Measurements from ENCODE around the gene PPP1R15A. TPM values are rescaled to one million over a fixed set of nuclear protein-coding genes. Genes with fewer than 3 reads are reported as not detected.

PPP1R15A gene
- total and polyA plus RNA-seq, 2 experiments from 2014 or later = 14.0 to 15.8 TPM

DNA sequence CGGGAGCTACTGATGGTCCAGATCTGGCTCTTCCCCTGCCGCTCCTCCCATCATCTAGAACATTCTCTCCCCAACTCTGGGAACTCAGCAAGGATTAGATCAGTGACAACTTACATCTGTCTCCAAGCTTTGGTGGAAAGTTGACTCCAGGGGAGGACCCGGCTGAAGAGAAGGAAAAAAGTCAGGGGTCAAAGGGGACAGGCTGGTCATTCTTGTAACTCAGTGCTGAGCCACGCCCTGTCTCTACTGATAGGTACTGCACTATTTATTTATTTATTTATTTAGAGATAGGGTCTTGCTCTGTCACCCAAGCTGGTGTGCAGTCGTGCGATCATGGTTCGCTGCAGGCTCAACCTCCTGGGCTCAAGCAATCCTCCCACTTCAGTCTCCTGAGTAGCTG is 18.1 kb upstream of the PPP1R15A start:
- H4K20me1 ChIP-seq (replicated peaks; ENCODE audit: insufficient read depth) = no peaks in the 10 kb centered on the region
- no peaks in the 10 kb centered on the region for H3K27me3 ChIP-seq (ENCODE audit: insufficient read depth)
- H3K4me3 Mint-ChIP-seq = no peak overlapping the region
- H3K4me2 ChIP-seq = no peak overlapping the region
- no peak for ATAC-seq
- H3K27ac Mint-ChIP-seq = no peak overlapping the region
- no peaks in the 10 kb centered on the region; the same call in 1 of the 2 replicates for H3K36me3 ChIP-seq (ENCODE audit: insufficient read depth)
- H3K27me3 Mint-ChIP-seq (ENCODE audit: insufficient read depth, low read depth, poor library complexity) = peaks cover 10% of the 10 kb centered on the region
- H3K4me1 ChIP-seq (ENCODE audit: insufficient read depth) = peaks cover under 1% of the 10 kb centered on the region; the same call in 1 of the 2 replicates
- no peak for DNase-seq (ENCODE audit: low spot score)
- peaks cover under 1% of the 10 kb centered on the region; the same call in 1 of the 3 replicates for H3K36me3 Mint-ChIP-seq (ENCODE audit: low read depth)
- no peak overlapping the region for H3K4me3 ChIP-seq
- H3K9me3 Mint-ChIP-seq = no peaks in the 10 kb centered on the region
- H3K9me2 ChIP-seq (ENCODE audit: insufficient read depth) = no peaks in the 10 kb centered on the region
- no peaks in the 10 kb centered on the region for H3K79me2 ChIP-seq (replicated peaks; ENCODE audit: insufficient read depth)
- no peak overlapping the region for H3K27ac ChIP-seq (ENCODE audit: low read depth)
- peaks cover 1% of the 10 kb centered on the region for H3K4me1 Mint-ChIP-seq
- no peak overlapping the region for H2AFZ ChIP-seq
- no peaks in the 10 kb centered on the region for H3F3A ChIP-seq (replicated peaks; ENCODE audit: low read depth)
- TF ChIP-seq ZNF331 (CRISPR knock-in tag; IDR thresholded peaks at IDR 0.05; ENCODE audit: low read depth) = no peak

DNA sequence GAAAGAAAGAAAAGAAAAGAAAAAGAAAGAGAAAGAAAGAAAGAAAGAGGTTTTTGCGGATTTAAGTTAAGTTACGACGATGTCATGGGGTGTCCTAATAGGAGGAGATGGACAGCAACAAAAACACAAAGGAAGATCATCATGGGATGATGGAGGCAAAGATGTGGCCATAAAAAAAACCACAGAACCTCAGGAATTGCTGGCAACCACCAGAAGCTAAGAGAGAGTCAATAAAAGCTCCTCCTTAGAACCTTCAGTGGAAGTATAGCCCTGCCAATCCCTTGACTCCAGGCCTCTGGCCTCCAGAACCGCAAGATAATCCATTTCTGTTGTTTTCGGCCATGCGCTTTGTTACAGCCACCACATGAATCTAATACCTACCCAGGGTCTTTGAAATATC is 15.3 kb upstream of the PPP1R15A start:
- Histone ChIP-seq H3K79me2 (replicated peaks; ENCODE audit: insufficient read depth) (no peaks in the 10 kb centered on the region), H3K9me2 (ENCODE audit: insufficient read depth) (no peaks in the 10 kb centered on the region), H3K4me3 (no peak overlapping the region), H3K4me2 (no peak overlapping the region), H3K27me3 (ENCODE audit: insufficient read depth) (no peaks in the 10 kb centered on the region), H4K20me1 (replicated peaks; ENCODE audit: insufficient read depth) (no peaks in the 10 kb centered on the region), H3F3A (replicated peaks; ENCODE audit: low read depth) (no peaks in the 10 kb centered on the region), H3K27ac (ENCODE audit: low read depth) (no peak overlapping the region), H2AFZ (no peak overlapping the region), H3K4me1 (ENCODE audit: insufficient read depth) (peaks cover 8% of the 10 kb centered on the region; the same call in 1 of the 2 replicates), H3K36me3 (ENCODE audit: insufficient read depth) (no peaks in the 10 kb centered on the region; the same call in 1 of the 2 replicates)
- peaks cover 8% of the 10 kb centered on the region for H3K4me1 Mint-ChIP-seq
- peaks cover 15% of the 10 kb centered on the region for H3K27me3 Mint-ChIP-seq (ENCODE audit: insufficient read depth, low read depth, poor library complexity)
- peaks cover 7% of the 10 kb centered on the region for H3K36me3 Mint-ChIP-seq (ENCODE audit: low read depth)
- DNase-seq (ENCODE audit: low spot score) = no peak
- no peak overlapping the region for H3K27ac Mint-ChIP-seq
- no peak overlapping the region for H3K4me3 Mint-ChIP-seq
- H3K9me3 Mint-ChIP-seq = no peaks in the 10 kb centered on the region
- no peak for ATAC-seq
- TF ChIP-seq EZH2phosphoT487 (IDR thresholded peaks at IDR 0.05; ENCODE audit: unreplicated experiment) (no peak), STAT1 (IDR thresholded peaks at IDR 0.05; ENCODE audit: unreplicated experiment) (no peak), JUNB (IDR thresholded peaks at IDR 0.05; ENCODE audit: unreplicated experiment) (no peak), EZH2 (IDR thresholded peaks at IDR 0.05; ENCODE audit: low read depth, unreplicated experiment) (no peak), ZNF114 (CRISPR knock-in tag; IDR thresholded peaks at IDR 0.05) (no peak), ZNF331 (CRISPR knock-in tag; IDR thresholded peaks at IDR 0.05; ENCODE audit: low read depth) (no peak), CREB1 (CRISPR knock-in tag; IDR thresholded peaks at IDR 0.05; ENCODE audit: low read depth) (no peak), POLR2AphosphoS5 (IDR thresholded peaks at IDR 0.05; ENCODE audit: low read depth) (no peak), NANOG (IDR thresholded peaks at IDR 0.05; ENCODE audit: borderline replicate concordance) (no peak)
- TF ChIP-seq, protein P1, sequence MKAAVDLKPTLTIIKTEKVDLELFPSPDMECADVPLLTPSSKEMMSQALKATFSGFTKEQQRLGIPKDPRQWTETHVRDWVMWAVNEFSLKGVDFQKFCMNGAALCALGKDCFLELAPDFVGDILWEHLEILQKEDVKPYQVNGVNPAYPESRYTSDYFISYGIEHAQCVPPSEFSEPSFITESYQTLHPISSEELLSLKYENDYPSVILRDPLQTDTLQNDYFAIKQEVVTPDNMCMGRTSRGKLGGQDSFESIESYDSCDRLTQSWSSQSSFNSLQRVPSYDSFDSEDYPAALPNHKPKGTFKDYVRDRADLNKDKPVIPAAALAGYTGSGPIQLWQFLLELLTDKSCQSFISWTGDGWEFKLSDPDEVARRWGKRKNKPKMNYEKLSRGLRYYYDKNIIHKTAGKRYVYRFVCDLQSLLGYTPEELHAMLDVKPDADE (IDR thresholded peaks at IDR 0.05) = no peak
- TF ChIP-seq, protein P2, sequence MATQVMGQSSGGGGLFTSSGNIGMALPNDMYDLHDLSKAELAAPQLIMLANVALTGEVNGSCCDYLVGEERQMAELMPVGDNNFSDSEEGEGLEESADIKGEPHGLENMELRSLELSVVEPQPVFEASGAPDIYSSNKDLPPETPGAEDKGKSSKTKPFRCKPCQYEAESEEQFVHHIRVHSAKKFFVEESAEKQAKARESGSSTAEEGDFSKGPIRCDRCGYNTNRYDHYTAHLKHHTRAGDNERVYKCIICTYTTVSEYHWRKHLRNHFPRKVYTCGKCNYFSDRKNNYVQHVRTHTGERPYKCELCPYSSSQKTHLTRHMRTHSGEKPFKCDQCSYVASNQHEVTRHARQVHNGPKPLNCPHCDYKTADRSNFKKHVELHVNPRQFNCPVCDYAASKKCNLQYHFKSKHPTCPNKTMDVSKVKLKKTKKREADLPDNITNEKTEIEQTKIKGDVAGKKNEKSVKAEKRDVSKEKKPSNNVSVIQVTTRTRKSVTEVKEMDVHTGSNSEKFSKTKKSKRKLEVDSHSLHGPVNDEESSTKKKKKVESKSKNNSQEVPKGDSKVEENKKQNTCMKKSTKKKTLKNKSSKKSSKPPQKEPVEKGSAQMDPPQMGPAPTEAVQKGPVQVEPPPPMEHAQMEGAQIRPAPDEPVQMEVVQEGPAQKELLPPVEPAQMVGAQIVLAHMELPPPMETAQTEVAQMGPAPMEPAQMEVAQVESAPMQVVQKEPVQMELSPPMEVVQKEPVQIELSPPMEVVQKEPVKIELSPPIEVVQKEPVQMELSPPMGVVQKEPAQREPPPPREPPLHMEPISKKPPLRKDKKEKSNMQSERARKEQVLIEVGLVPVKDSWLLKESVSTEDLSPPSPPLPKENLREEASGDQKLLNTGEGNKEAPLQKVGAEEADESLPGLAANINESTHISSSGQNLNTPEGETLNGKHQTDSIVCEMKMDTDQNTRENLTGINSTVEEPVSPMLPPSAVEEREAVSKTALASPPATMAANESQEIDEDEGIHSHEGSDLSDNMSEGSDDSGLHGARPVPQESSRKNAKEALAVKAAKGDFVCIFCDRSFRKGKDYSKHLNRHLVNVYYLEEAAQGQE (IDR thresholded peaks at IDR 0.05; ENCODE audit: unreplicated experiment) = no peak
- TF ChIP-seq, protein P3, sequence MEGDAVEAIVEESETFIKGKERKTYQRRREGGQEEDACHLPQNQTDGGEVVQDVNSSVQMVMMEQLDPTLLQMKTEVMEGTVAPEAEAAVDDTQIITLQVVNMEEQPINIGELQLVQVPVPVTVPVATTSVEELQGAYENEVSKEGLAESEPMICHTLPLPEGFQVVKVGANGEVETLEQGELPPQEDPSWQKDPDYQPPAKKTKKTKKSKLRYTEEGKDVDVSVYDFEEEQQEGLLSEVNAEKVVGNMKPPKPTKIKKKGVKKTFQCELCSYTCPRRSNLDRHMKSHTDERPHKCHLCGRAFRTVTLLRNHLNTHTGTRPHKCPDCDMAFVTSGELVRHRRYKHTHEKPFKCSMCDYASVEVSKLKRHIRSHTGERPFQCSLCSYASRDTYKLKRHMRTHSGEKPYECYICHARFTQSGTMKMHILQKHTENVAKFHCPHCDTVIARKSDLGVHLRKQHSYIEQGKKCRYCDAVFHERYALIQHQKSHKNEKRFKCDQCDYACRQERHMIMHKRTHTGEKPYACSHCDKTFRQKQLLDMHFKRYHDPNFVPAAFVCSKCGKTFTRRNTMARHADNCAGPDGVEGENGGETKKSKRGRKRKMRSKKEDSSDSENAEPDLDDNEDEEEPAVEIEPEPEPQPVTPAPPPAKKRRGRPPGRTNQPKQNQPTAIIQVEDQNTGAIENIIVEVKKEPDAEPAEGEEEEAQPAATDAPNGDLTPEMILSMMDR (conservative IDR thresholded peaks at IDR 0.05; ENCODE audit: low read depth in 2 of 2) = no peak
